Skeletal muscle satellite cell (primary cell): ENCODE measurements around the gene PSMG4.

ENCODE experiments used
- H3K27me3 ChIP-seq: 2 replicates; pipeline ENCODE4 v1.7.0; 2013; ENCODE audit warnings: low read length; ENCODE audit not compliant: control insufficient read depth, insufficient read depth
- H3K36me3 ChIP-seq: 2 replicates; pipeline ENCODE4 v1.7.0; 2013; ENCODE audit warnings: mild to moderate bottlenecking, control low read depth, low read length; ENCODE audit not compliant: insufficient read depth
- H3K4me1 ChIP-seq: 2 replicates; pipeline ENCODE4 v1.7.0; 2013; ENCODE audit warnings: low read length; ENCODE audit not compliant: control insufficient read depth, insufficient read depth
- H3K4me2 ChIP-seq: 2 replicates; pipeline ENCODE4 v1.7.0; 2013; ENCODE audit warnings: mild to moderate bottlenecking, low read length
- H3K4me3 ChIP-seq: 2 replicates; pipeline ENCODE4 v1.7.0; 2013; ENCODE audit warnings: low read length
- H3K9ac ChIP-seq: 2 replicates; pipeline ENCODE4 v1.7.0; 2013; ENCODE audit warnings: mild to moderate bottlenecking, low read depth, low read length, moderate library complexity
- H3K9me3 ChIP-seq: replicated peaks from 2 replicates; pipeline ENCODE4 v1.7.0; 2013; ENCODE audit warnings: mild to moderate bottlenecking, control low read depth, low read length

PSMG4 gene

DNA sequence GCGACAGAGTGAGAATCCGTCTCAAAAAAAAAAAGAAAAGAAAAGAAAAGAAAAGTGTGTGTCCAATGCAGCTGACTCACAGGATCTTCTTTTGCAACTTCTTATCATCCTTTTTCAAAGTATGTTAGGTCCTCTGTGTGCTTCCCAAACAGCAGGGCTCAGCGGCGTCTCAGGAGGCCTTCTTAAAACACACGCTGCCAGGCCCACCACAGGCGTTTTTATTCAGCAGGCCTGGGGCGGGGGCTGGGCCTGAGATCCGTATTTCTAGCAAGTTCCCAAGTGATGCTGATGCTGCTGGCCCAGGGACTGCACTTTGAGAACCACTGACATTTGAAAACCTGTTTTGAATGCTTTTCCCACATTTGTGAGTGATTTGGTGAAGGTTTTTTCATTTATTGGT, 57.1 kb downstream of the PSMG4 start:
- no peak overlapping the region for H3K9ac ChIP-seq
- H3K4me2 ChIP-seq: no peak overlapping the region
- no peaks in the 10 kb centered on the region for H3K36me3 ChIP-seq
- H3K9me3 ChIP-seq: no peaks in the 10 kb centered on the region
- H3K4me1 ChIP-seq: no peaks in the 10 kb centered on the region
- H3K4me3 ChIP-seq: no peak overlapping the region
- H3K27me3 ChIP-seq: peaks cover 46% of the 10 kb centered on the region

DNA sequence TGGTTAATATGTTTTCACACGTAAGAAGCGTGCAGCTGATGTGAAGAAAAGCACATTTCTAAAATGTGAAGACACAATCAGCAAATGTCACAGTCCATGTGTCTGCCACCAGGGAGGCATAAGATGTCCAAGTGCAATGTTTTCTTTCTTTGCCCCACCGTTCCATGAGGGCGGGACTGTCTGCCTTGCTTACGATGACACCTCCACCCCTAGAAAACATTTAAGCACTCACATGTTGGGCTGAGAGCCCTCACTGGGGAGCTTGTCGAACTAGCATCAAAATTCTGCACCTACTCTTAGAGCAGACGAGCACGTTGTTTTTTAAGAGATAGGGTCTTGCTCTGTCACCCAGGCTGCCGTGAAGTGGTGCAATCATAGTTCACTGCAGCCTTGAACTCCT, 57.6 kb downstream of the PSMG4 start:
- Histone ChIP-seq H3K4me1 (no peaks in the 10 kb centered on the region), H3K27me3 (peaks cover 44% of the 10 kb centered on the region), H3K9me3 (no peaks in the 10 kb centered on the region), H3K4me3 (no peak overlapping the region), H3K9ac (no peak overlapping the region), H3K36me3 (no peaks in the 10 kb centered on the region), H3K4me2 (no peak overlapping the region)

DNA sequence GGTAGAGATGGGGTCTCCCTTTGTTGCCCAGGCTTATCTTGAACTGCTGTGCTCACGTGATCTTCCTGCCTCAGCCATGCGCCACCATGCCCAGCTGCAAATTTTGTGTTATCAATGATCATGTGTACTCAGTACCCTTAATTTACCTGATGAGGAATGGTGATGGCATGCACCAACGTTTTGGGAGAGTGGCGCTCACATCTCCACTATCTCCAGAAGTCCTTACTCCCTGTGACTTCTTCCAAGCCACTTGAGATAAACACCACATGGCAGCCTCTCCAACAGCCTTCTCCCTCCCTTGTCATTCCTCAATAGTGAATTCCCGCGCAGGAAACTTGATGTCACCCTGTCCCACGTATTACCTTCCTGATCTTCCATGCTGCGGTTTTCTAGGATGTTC, 58.1 kb downstream of the PSMG4 start:
- Histone ChIP-seq H3K4me1 (no peaks in the 10 kb centered on the region), H3K9me3 (no peaks in the 10 kb centered on the region), H3K27me3 (peaks cover 42% of the 10 kb centered on the region), H3K4me2 (no peak overlapping the region), H3K36me3 (no peaks in the 10 kb centered on the region), H3K9ac (no peak overlapping the region), H3K4me3 (no peak overlapping the region)
